ENCODE measurements around the gene RPUSD2.

The RPUSD2 gene

DNA sequence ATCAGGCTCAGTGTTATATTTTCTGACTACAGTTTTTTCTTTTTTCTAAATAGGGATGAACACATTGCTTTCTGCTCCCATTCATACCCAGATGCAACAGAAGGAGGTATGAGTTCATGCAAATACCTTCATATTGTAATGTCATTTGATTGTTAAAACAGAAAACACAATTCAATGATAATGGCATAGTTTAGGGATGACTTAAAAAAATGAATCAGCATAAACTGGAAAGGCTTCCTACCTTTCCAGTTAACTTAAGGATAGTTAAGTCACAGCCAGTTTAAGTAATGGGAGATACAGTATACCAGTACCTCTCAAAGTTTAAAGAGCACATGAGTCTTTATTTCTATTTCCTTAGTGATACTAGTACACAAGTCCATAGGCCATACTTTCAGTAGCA, 49.8 kb downstream of the RPUSD2 start:
- DNase-seq (ENCODE audit: low read depth in 3 of 3, low spot score in 1 of 3): no peak

DNA sequence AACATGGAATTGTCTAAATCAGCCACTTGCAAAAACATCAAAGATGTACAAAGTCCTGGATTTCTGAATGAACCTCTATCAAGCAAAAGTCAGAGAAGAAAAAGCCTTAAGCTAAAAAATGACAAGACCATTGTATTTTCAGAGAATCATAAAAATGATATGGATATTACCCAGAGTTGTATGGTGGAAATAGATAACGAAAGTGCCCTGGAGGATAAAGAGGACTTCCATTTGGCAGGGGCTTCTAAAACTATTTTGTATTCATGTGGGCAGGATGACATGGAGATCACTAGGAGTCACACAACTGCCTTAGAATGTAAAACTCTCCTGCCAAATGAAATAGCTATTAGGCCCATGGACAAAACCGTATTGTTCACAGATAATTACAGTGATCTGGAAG, 54.3 kb downstream of the RPUSD2 start:
- no peak for DNase-seq (ENCODE audit: low read depth in 3 of 3, low spot score in 1 of 3)

Measured in stimulated activated CD4-positive, alpha-beta T cell treated with anti-CD3 and anti-CD28 coated beads, TNF-alpha, amount 100 ng/mL, for 1 hour (primary cell).